GM10847 (cell line): ENCODE data around the gene SPTBN1.

Experiments
- POLR2A ChIP-seq: IDR thresholded peaks from 2 replicates; pipeline ENCODE4 v1.6.1; 2011; ENCODE audit not compliant: insufficient read length; ENCODE audit errors: extremely low read depth

Gene SPTBN1

DNA sequence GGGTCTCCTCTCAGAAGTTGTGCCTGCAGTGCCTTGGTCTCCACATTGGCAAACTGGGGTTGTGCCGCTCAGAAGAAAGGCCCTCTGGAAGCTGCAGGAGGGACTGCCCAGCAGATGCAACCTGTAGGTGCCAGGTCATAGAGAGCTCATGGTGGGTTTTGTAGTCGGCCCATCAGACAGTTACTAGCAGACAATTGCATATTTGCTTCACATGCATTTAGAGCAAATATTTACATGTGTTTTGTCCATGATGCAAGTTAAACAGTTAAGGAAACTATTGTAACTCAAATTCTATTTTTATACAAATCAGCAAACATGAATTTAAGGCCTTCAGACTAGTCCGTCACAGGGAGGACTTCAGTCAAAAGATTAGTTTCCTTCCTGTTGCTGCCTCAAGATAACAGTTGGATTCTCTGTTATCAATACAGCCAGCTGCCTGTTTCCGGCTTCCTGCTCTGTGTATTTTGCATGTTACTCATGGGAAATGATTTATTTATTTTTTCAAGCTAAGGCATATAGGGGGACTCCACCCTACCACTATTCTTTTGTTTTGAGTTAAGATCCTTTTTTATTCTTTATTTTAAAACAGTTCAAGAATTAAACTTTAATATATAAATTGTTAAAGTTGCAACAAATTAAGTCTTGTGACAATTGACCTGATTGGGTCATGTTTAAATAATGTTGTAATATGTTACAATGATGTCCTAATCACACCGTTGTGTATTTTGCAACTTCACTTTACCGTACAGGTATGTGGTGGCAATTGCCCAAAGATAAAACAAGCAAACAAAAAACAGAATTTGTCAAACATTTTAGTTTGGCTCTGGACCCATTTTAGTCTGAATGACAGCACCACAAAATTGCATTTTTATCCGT lies 133.5 kb downstream of the SPTBN1 start:
- no peak for TF ChIP-seq POLR2A

DNA sequence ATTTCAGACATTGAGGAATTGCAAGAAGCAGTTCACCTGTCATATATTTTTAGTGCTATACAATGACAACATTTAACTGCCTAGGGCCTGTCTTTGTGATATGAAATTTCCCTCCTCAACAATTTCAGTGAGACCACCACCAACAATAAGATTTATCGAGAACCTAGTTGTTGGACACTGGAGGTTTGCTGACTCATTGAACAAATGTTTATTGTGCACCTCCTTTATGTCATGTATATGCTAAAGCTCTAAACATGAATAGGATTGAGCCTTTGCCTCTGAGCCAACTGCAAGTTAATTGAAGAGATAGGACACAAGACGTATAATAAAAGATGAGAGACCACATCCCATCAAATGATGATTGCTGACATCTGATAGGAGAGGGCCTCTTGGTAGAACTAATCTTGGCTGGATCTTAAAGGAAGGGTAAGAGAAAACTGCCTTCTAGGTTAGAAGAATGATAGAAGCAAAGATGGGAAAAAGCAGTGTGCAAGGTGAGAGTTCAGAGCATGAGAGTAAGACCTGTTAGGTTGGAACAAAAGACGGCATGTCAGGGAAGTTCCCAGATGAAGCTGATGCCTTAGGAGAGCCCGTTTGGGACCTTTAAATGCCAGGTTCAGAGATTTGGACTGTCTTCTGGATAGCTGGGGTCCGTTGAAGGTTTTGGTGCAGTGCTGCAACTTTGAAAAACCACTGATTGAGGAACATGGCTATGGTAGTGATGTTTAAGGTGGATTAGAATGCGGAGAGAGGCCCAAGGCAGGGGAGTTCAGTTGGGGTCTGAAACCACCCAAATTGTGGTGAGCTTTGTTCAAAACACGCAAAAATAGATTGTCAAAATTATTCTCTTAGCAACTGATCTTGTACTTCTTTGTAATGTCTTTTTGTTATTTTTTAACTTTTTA lies 134.3 kb downstream of the SPTBN1 start:
- TF ChIP-seq POLR2A: no peak

DNA sequence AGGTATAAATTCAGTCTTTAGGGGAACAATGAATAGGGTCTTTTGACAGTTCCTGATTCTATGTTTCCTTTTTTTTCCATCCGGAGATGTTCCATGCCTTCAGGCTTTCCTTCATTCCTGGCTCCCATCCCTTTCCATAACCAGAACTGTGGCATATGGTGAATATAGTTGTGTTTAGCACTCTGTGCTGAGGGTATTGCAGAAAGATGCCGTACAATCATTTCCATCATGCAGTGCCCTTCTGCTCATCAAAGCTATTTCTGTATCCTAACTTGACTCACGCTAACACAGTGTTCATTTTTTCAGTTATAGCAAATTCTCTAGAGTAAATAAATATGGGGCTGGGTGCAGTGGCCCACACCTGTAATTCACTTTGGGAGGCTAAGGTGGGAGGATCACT lies 135.4 kb downstream of the SPTBN1 start:
- TF ChIP-seq POLR2A: no peak

DNA sequence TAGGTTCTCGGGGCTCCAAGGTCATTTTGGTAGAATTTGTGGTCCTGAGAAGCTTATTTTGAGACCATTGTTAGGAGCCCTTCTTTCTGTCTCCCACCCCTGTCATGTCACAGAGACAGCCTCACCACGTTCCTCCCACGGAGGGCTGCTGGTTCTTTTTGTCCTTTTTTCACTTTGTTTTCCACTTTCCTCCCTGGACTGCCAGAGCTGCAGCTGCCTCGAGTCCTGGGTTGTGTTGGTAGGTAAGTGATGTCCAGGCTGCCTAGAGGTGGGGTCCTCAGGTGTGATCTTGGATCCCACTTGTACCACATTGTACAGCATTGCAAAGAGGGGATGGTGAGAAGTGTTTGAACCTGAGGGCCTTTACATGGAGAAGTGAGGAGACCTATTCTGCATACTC lies 137.1 kb downstream of the SPTBN1 start:
- TF ChIP-seq POLR2A: no peak

DNA sequence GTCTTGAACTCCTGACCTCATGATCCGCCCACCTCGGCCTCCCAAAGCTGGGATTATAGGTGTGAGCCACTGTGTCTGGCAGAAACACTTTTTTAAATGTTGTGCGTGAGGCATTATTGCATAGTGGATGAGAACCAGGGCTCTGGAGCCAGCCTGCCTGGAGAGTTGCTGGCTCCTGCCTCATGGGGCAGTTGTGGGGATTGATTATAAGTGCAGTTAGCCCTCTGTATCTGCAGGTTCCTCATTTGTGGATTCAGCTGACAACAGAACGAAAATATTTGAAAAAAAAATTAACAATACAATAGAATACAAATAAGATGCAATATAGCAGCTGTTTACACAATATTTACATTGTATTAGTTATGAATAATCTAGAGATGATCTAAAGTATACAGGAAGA lies 137.9 kb downstream of the SPTBN1 start:
- TF ChIP-seq POLR2A: no peak

DNA sequence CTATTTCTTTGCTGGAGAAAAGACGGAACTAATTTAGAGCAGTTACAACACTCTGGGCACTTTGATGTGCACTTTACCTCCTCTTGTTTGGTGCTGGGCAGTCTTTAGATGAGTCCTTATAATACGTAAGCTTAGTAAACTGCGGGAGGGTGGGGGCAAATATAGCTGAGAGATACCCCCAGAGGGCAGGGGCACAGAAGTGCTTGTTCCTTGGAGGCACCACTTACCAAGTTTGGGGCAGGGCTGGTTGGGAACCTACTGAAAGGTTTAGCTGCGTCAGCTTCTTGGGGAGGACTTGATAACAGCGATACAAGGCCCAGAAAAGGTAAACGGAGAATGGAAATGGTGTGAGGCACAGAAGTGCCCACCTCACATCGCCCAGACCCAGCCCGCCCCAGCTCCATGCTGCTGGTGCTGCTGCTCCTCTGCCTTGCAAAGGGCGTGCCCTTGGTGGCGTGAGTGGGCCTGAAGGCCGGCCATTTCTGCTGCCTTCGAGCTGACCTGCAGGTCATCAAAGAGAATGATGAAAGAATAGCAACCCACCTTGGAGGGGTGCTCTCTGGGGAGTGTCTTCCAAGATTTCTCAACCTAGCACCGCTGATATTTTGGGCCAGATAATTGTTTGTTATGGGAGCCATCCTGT lies 139.2 kb downstream of the SPTBN1 start:
- no peak for TF ChIP-seq POLR2A

DNA sequence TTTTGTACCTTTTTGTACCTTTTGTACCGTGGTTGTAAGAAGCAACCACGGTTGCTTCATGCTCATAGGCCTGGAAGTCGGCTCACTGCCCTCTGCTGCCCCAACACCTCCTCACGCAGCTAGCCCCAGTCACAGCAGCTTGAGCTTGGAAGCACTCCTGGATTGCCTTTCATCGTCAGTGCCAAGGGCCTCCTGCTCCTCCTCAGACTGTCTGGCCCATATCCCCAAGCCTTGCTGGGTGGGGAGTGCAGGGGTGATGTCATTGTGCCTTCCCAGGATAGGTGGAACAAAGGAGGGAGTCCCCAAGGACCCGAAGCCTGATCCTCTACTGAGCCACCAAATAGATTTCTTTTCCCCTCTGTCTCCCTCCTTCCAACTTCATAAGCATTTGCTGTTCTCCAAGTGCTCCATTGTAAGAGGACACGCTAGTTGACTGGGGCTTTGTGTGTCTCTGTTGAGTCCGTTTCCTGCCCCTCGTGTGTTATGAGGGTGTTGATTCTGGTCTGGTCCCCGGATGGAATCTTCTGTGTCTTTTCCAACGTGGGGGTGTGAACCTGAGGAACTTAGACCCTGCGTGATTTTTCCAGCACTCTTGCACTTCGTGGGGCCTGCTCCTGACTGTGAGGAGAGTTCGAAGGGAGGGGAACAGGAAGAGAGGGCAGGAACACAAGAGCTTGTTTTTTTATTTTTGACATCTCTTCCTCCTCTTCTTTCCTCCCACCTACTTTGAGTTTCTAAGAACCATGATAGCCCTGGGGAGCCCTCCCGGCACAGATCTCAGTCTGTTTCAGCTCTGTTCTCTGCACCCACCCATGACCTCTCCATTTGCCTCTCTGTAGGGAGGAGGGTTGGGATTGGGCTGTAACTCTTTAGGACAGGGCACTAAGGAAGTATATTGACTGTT lies 140.1 kb downstream of the SPTBN1 start:
- TF ChIP-seq POLR2A: no peak

DNA sequence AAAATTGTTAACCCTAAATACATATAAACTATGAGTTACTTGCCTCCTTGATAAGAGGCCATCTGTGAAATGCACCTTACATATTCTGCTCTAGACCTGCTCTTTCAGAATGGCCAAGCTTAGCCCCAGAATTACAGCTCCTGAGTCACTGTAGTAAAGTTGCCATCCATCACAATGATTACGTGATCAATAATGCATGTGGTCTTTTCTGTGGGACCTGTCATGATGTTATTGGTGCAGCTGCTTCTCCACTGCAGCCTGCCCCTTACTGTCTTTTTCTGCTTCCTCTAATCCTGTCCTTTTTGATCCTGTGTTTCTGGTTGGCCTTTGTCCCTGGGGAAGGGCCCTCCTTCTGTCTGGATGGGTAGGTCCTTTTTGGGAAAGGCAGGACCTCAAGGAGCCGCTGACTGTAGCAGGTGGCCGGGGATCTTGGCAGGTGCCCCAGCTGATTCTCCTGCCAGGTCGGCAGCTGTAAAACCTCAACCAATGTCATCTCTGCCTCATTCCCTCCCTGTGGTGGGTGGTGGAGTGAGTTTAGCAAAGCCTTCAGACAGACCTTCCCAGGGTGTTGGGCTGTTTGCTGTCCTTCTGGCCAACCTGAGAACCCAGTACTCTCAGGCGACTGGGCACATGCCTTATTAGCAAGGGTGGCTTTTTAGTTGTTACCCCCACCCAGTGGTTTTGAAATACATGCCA lies 141.2 kb downstream of the SPTBN1 start:
- TF ChIP-seq POLR2A: no peak

DNA sequence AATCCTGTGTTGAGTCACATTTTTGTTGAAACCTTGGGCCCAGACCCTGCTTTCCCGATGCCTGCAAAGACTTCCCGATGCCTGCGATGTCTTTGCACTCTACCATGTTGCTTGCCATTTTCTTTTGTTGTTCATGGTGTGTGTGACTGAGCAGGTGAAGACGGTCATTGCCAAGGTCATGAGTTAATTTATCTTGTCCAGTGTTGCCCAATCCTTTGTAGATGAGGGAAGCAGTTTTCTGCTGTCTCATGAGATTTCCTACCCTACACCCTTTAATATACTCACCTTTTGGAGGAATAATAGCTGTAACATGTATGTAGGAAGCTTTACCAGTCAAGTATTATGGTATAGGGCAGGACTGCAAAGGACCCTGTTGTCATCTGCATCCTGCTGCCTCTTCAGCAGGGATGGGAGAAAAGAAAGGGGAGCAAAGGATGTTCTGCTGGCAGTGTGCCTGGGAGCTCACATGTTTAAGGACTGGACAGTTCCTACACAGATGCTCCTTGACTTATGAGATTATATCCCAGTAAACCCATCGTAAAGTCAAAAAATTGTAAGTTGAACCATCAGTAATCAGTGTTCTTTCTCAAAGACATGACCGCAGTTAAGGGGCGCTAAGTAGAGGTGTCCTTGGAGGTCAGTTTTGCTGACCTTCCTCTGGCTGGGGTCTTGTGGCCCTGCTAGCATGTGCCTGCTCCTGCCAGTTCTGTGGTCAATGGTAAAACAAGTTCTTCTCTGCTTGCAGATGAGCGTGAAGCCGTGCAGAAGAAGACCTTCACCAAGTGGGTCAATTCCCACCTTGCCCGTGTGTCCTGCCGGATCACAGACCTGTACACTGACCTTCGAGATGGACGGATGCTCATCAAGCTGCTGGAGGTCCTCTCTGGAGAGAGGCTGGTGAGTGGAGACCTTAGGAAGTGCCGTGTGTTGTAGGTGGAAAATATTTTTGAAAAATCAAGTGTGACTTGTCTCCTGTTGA lies 142.5 kb downstream of the SPTBN1 start:
- TF ChIP-seq POLR2A: no peak

DNA sequence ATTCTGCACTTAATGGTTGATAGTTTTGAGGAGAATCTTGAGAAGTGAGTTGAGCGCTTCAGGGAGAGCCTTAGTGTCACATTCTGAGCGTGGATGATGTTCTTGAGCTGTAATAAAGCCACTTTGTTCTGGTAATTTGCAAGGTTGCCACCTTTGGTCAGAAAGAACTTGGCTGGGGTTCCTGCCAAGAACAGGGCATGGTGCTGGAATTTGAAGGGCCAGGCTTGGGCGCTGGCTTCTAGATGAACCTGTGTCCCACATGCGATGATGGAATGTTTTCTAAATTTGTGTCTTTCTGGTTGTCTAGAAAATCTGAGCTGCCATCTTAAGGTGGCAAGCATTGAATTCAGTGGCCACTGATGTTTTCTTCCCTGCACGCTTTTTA lies 143.2 kb downstream of the SPTBN1 start:
- no peak for TF ChIP-seq POLR2A

DNA sequence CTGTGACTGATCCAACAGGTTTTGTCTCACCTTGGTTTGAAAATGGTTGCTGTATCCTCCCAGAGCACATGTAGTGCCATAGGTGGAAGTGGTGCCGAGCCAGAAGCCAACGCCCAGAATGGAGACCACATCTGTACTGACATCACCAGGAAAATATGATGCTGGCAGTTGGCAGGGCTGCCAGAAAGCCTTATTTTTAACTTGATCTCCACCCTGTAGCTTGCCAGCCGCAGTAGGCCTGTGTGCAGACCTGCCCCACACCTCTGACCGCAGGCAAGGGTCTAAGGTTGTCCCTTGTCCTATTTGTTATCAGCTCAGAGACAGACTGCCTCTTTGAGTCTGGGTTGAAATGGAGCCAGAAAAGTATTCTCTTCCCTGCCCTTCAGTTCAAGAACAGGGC lies 143.8 kb downstream of the SPTBN1 start:
- TF ChIP-seq POLR2A: no peak

DNA sequence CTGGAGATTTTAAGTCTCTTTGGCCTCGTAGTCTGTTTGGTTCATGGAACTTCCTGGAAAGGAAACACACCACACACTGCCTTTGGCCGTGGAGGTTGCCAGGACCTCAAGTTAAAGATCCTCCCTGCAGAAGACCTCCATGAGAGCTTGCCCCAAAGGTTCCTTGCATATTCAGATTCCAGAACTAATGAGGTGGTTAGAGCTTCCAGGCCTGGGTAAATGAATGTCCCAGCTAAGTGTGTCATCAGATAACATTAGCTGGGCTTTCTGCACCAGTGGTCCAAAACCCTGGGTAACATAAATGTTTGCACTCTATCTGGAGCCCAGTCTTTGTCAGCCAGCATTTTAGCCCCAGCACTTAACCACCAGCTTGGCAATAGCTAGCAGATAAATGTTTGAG lies 145.2 kb downstream of the SPTBN1 start:
- TF ChIP-seq POLR2A: no peak

DNA sequence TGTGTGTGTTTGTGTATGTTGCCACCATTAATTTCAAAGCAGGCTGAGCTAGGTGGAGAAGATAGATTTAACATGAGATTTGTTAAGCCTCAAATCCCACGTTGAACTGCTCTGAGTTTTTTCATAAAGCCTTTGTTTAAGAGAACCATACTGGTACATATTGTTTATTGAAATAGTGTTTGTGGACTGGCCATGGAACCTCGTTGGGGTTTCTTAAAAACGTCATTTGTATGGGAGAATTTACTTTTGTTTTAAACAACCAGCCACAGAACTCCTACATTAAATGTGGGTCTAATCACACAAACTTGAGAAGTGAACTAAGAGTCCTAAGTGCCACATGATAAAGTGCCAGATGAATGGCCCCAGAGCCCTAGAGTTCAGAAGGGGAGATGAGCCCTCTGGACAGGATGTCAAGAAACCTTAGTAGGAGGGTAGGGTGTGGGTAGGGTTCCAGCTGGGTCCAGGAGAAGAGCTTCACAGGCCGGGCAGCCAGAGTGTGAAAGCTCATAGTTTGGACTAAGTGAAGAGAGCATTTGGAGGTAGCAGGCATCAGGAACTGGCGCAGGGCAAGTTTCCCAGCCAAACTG lies 146.7 kb downstream of the SPTBN1 start:
- no peak for TF ChIP-seq POLR2A
